Measurements from ENCODE around the gene AKT2. TPM values are rescaled to one million over a fixed set of nuclear protein-coding genes. Genes with fewer than 3 reads are reported as not detected.

The AKT2 gene
- polyA plus RNA-seq, 1 donor, result 101 TPM

DNA sequence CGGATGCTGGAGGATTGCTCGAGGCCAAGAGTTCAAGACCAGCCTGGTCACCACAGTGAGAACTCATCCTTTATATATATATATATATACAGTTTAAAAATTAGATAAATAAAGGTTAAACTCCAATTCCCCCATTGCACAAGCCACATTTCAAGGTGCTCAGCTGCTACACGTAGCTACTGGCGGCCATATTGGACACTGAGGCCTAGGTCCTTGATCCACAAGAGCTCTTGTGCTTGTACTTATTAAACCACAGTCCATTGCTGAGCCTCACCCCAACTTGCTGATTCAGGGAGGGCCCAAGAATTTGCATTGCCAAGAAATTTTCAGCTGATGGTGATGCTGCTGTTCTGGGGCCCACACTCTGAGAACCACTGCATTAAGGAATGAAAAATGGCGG, 76.5 kb downstream of the AKT2 start:
- no peaks in the 10 kb centered on the region for H3K27me3 ChIP-seq (ENCODE audit: control insufficient read depth, insufficient read depth, low read length)
- H3K9me3 ChIP-seq (ENCODE audit: control insufficient read depth, low read depth, low read length), result peaks cover 4% of the 10 kb centered on the region
- no peak for DNase-seq
- no peaks in the 10 kb centered on the region for H3K4me1 ChIP-seq (ENCODE audit: control insufficient read depth, insufficient read depth, low read length)
- peaks cover 10% of the 10 kb centered on the region for H3K36me3 ChIP-seq (ENCODE audit: control insufficient read depth, insufficient read depth, low read length)
- no CpG with 5 or more reads among the region's 5 CpGs for WGBS (ENCODE audit: insufficient coverage, low lambda C conversion rate)
- no peak overlapping the region for H3K27ac ChIP-seq (ENCODE audit: low read length)
- no peak overlapping the region for H3K4me3 ChIP-seq (ENCODE audit: low read length)

DNA sequence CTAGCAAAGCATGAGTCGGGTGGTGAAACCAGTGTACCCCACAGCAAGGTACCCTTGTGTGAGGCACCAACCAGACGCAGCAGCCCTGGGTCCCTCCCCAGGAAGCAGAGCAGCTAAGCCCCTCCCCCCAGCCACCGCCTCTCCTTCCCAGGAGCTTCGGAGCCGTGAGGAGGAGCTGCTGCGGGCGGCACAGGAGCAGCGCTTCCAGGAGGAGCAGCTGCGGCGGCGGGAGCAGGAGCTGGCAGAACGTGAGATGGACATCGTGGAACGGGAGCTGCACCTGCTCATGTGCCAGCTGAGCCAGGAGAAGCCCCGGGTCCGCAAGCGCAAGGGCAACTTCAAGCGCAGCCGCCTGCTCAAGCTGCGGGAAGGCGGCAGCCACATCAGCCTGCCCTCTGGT, 79.4 kb downstream of the AKT2 start:
- no CpG with 5 or more reads among the region's 21 CpGs for WGBS (ENCODE audit: insufficient coverage, low lambda C conversion rate)
- peaks cover 14% of the 10 kb centered on the region for H3K36me3 ChIP-seq (ENCODE audit: control insufficient read depth, insufficient read depth, low read length)

DNA sequence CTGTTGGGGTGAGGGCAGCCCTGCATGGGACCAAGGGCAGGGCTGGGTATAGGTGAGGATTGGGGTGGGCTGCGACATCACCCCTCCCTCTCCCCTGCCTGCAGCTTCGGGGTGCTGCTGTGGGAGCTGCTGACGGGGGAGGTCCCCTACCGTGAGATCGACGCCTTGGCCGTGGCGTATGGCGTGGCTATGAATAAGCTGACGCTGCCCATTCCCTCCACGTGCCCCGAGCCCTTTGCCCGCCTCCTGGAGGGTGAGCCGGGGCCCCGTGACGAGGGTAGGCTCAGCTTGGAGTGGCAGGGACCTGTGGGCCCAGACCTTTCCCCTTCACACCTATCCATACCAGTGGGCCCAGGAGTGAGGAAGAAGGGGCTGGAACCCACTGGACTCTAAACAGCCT, 80.8 kb downstream of the AKT2 start:
- no peak for DNase-seq
- Histone ChIP-seq H3K4me3 (ENCODE audit: low read length) (no peak overlapping the region), H3K4me1 (ENCODE audit: control insufficient read depth, insufficient read depth, low read length) (no peaks in the 10 kb centered on the region), H3K27ac (ENCODE audit: low read length) (no peak overlapping the region), H3K36me3 (ENCODE audit: control insufficient read depth, insufficient read depth, low read length) (peaks cover 12% of the 10 kb centered on the region), H3K27me3 (ENCODE audit: control insufficient read depth, insufficient read depth, low read length) (no peaks in the 10 kb centered on the region), H3K9me3 (ENCODE audit: control insufficient read depth, low read depth, low read length) (peaks cover 4% of the 10 kb centered on the region)
- WGBS (ENCODE audit: insufficient coverage, low lambda C conversion rate), result no CpG with 5 or more reads among the region's 16 CpGs

More for the DNA sequence above, 79.4 kb downstream of the AKT2 start:
- no peaks in the 10 kb centered on the region for H3K27me3 ChIP-seq (ENCODE audit: control insufficient read depth, insufficient read depth, low read length)
- H3K27ac ChIP-seq (ENCODE audit: low read length), result no peak overlapping the region
- DNase-seq, result no peak
- H3K4me3 ChIP-seq (ENCODE audit: low read length), result no peak overlapping the region
- H3K4me1 ChIP-seq (ENCODE audit: control insufficient read depth, insufficient read depth, low read length), result no peaks in the 10 kb centered on the region
- peaks cover 4% of the 10 kb centered on the region for H3K9me3 ChIP-seq (ENCODE audit: control insufficient read depth, low read depth, low read length)

DNA sequence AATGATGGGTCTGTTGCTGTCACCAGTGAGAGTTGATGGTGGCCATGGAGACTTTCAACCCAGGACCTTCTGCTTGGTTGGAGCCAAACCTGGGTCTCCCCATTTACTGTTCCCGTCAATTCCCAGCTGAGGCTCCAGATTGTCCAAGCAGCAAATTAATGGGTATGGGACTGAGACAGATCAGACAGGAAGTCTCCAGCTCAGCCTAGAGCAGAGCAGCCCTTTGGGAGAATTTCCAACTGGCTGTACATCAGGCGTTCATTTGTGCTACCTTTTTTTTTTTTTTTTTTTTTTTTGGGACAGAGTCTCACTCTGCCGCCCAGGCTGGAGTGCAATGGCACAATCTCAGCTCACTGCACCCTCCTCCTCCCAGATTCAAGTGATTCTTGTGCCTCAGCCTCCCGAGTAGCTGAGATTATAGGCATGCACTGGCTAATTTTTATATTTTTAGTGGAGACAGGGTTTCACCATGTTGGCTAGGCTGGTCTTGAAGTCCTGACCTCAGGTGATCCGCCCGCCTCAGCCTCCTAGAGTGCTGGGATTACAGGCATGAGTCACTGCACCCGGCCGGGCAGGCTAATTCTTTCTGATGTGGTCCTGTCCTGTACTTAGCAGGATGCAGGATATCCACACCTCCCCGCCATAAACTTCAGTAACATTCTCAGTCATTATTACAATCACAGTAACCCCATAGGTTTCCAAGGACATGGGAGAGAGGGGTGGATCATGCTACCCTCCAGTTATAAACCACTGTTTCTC, 84.6 kb downstream of the AKT2 start:
- H3K36me3 ChIP-seq (ENCODE audit: control insufficient read depth, insufficient read depth, low read length), result peaks cover 12% of the 10 kb centered on the region
- no peaks in the 10 kb centered on the region for H3K9me3 ChIP-seq (ENCODE audit: control insufficient read depth, low read depth, low read length)
- DNase-seq, result no peak
- no peak overlapping the region for H3K4me3 ChIP-seq (ENCODE audit: low read length)
- WGBS (ENCODE audit: insufficient coverage, low lambda C conversion rate), result no CpG with 5 or more reads among the region's 9 CpGs
- no peaks in the 10 kb centered on the region for H3K4me1 ChIP-seq (ENCODE audit: control insufficient read depth, insufficient read depth, low read length)
- no peak overlapping the region for H3K27ac ChIP-seq (ENCODE audit: low read length)
- H3K27me3 ChIP-seq (ENCODE audit: control insufficient read depth, insufficient read depth, low read length), result no peaks in the 10 kb centered on the region

DNA sequence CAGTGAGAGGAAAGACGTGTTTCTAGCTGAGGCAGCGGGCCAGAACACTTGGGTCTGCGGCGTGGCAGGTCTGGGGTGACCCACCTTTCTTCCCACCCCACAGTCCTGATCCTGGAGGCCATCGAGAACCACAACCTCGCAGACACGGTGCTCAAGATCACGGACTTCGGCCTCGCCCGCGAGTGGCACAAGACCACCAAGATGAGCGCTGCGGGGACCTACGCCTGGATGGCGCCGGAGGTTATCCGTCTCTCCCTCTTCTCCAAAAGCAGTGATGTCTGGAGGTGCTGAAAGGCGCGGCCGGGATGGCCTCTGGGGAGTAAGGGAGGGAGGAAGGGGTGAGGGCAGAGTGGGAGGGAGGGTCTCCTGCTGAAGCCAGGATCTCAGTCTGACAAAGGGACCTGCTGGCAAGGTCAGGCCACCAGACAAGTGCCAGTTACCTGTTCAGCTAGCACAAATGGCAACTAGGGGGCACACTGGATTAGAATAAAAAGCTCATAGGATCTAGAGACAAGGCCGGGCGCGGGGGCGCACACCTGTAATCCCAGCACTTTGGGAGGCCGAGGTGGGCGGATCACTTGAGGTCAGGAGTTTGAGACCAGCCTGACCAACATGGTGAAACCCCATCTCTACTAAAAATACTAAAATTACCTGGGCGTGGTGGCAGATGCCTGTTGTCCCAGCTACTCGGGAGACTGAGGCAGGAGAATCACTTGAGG, 86.7 kb downstream of the AKT2 start:
- H3K36me3 ChIP-seq (ENCODE audit: control insufficient read depth, insufficient read depth, low read length), result peaks cover 5% of the 10 kb centered on the region
- no peaks in the 10 kb centered on the region for H3K9me3 ChIP-seq (ENCODE audit: control insufficient read depth, low read depth, low read length)
- DNase-seq, result no peak
- no peaks in the 10 kb centered on the region for H3K4me1 ChIP-seq (ENCODE audit: control insufficient read depth, insufficient read depth, low read length)
- H3K27me3 ChIP-seq (ENCODE audit: control insufficient read depth, insufficient read depth, low read length), result no peaks in the 10 kb centered on the region
- no peak overlapping the region for H3K4me3 ChIP-seq (ENCODE audit: low read length)
- WGBS (ENCODE audit: insufficient coverage, low lambda C conversion rate), result no CpG with 5 or more reads among the region's 29 CpGs
- H3K27ac ChIP-seq (ENCODE audit: low read length), result no peak overlapping the region

DNA sequence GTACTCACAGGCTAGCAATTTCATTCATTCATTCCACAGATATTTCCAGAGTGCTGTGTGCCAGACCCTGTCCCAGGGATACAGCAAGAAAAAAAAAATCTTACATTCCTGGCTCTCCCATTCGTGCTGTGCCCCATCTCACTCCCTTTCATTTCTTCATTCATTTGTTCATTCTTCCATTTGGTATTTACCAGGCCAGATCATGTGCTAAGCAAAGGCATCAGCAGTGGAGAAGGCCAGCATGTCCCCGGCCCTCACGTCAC, 91.6 kb downstream of the AKT2 start:
- Histone ChIP-seq H3K4me3 (ENCODE audit: low read length) (no peak overlapping the region), H3K4me1 (ENCODE audit: control insufficient read depth, insufficient read depth, low read length) (peaks cover 5% of the 10 kb centered on the region), H3K27me3 (ENCODE audit: control insufficient read depth, insufficient read depth, low read length) (no peaks in the 10 kb centered on the region), H3K36me3 (ENCODE audit: control insufficient read depth, insufficient read depth, low read length) (no peaks in the 10 kb centered on the region), H3K9me3 (ENCODE audit: control insufficient read depth, low read depth, low read length) (no peaks in the 10 kb centered on the region), H3K27ac (ENCODE audit: low read length) (no peak overlapping the region)
- 100% methylated on average over 1 of the region's 3 CpGs for WGBS (ENCODE audit: insufficient coverage, low lambda C conversion rate)
- no peak for DNase-seq

DNA sequence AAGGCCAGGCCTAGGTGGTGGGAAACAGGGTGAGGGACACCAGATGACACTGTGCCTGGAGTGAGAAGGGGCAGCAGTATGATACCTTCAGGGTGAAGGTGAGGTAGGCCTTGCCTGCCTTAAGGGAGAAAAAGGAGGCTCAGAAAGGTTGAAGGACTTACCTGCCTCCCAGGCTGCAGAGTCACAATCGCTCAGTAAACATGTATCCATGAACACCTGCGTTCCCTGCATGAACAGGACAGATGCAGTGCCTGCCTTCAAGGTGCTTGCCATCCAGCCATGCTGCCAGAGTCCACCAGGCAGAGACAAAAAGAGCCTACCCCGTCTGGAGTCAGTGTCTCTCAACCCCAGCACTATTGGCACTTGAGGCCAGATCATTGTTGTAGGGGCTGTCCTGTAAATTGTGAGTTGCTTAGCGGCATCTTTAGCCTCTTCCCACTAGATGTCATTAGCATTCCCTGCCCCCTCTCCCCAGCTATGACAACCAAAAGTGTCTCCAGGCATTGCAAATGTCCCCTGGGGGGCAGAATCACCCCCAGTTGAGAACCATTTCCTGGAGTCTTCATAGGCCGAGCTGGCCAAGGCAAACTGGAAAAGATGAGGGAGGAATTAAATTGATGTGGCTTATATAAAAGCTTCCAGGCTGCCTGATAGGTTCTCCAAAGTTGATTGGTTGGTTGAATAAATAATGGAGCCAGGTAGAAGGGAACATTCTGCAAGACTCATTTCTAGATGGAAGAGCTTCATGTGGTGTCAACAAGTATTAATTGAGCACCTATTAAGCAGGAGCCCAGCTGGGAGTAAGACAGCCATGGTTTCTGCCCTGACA, 92.2 kb downstream of the AKT2 start:
- no peaks in the 10 kb centered on the region for H3K9me3 ChIP-seq (ENCODE audit: control insufficient read depth, low read depth, low read length)
- no peak overlapping the region for H3K27ac ChIP-seq (ENCODE audit: low read length)
- no peak for DNase-seq
- WGBS (ENCODE audit: insufficient coverage, low lambda C conversion rate), result no CpG with 5 or more reads among the region's 5 CpGs
- peaks cover 5% of the 10 kb centered on the region for H3K4me1 ChIP-seq (ENCODE audit: control insufficient read depth, insufficient read depth, low read length)
- no peaks in the 10 kb centered on the region for H3K27me3 ChIP-seq (ENCODE audit: control insufficient read depth, insufficient read depth, low read length)
- H3K36me3 ChIP-seq (ENCODE audit: control insufficient read depth, insufficient read depth, low read length), result no peaks in the 10 kb centered on the region
- H3K4me3 ChIP-seq (ENCODE audit: low read length), result no peak overlapping the region

DNA sequence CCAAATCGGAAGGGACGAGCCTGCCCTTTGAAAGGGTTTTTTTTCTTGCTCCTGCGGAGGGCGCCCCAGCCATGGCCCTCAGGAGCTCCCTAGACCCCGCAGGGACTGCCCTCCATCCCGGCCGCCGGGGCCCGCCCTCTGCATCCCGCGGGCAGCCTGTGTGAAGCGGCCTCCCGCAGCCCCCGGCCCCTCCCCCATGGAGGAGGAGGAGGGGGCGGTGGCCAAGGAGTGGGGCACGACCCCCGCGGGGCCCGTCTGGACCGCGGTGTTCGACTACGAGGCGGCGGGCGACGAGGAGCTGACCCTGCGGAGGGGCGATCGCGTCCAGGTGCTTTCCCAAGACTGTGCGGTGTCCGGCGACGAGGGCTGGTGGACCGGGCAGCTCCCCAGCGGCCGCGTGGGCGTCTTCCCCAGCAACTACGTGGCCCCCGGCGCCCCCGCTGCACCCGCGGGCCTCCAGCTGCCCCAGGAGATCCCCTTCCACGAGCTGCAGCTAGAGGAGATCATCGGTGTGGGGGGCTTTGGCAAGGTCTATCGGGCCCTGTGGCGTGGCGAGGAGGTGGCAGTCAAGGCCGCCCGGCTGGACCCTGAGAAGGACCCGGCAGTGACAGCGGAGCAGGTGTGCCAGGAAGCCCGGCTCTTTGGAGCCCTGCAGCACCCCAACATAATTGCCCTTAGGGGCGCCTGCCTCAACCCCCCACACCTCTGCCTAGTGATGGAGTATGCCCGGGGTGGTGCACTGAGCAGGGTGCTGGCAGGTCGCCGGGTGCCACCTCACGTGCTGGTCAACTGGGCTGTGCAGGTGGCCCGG, 93.1 kb downstream of the AKT2 start:
- H3K9me3 ChIP-seq (ENCODE audit: control insufficient read depth, low read depth, low read length), result no peaks in the 10 kb centered on the region
- H3K4me1 ChIP-seq (ENCODE audit: control insufficient read depth, insufficient read depth, low read length), result peaks cover 5% of the 10 kb centered on the region
- H3K27me3 ChIP-seq (ENCODE audit: control insufficient read depth, insufficient read depth, low read length), result no peaks in the 10 kb centered on the region
- peak overlapping the region; percentile 49 for H3K4me3 ChIP-seq (ENCODE audit: low read length)
- peak; percentile 23 to 33 for DNase-seq
- no CpG with 5 or more reads among the region's 62 CpGs for WGBS (ENCODE audit: insufficient coverage, low lambda C conversion rate)
- no peak overlapping the region for H3K27ac ChIP-seq (ENCODE audit: low read length)
- no peaks in the 10 kb centered on the region for H3K36me3 ChIP-seq (ENCODE audit: control insufficient read depth, insufficient read depth, low read length)

DNA sequence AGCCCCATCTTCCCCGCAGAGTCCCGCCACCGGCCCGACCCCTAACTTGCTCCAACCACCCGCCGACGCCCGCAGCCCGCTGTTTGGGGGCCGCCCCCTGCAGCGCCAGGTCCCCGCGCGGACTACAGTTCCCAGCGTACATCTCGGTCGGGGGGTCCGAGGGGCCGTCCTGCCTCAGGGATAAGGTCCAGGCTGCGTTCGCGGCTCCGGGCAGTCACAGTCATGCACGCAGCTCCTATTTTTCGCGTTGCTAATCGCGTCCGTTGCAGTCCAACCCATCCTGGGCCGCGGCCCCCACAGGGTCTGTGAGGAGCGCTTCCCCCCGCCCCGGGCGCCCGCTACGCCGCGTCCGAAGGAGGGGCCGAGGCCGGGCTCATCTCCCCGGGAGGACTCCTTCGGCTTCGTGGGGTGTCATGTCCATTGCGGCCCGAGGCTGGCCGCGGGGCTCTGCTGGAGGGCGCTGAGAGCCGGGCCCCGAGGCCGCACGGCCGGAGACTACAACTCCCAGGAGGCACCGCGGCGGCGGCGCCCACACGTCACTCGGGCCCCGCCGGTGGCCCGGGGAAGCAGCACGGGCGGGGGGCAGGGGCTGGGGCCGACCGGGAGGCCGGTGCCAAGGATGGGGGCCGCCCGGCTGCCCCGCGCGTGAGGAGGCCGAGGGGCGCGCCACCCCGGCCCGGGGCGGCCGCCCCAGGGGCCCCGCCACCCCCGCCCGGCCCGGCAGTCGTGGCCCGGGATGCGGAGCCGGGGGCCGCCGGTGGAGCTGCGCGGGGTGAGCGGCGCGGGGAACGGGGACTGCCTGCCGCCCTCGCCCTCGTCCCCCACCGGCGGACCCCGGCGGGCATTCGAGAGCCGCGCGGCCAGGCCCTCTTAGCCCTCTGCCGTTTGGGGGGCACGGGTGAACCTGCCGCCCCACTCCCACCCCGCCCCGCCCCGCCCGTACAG, 94.0 kb downstream of the AKT2 start, which contains the start of gene MAP3K10:
Gene MAP3K10, plus strand, starts transcription at position 536 of the 945 bp plus-strand sequence. CDS start 606 bp downstream, outside the sequence.
- H3K27ac ChIP-seq (ENCODE audit: low read length), result peak within 1 kb of the TSS; percentile 87
- peaks cover 5% of the 10 kb centered on the region for H3K4me1 ChIP-seq (ENCODE audit: control insufficient read depth, insufficient read depth, low read length)
- WGBS (ENCODE audit: insufficient coverage, low lambda C conversion rate), result no CpG with 5 or more reads among the region's 116 CpGs
- no peaks in the 10 kb centered on the region for H3K9me3 ChIP-seq (ENCODE audit: control insufficient read depth, low read depth, low read length)
- no peaks in the 10 kb centered on the region for H3K36me3 ChIP-seq (ENCODE audit: control insufficient read depth, insufficient read depth, low read length)
- DNase-seq, result peak; percentile 63 to 77
- peak within 1 kb of the TSS; percentile 98 for H3K4me3 ChIP-seq (ENCODE audit: low read length)
- H3K27me3 ChIP-seq (ENCODE audit: control insufficient read depth, insufficient read depth, low read length), result no peaks in the 10 kb centered on the region
